HG03439 (cell line): ENCODE data around the gene MAP3K6.
A peak's percentile ranks its signal among the peaks of the same experiment; 100 is the strongest.
"Not testable (repeated sequence)": the region's sequence is repeated elsewhere in the genome, so short reads cannot be mapped to it uniquely, and the experiment has no call there.

Source experiments
- ATAC-seq: cut with Tn5 transposase; IDR thresholded peaks from one replicate; pipeline ENCODE4 v1.9.1; 2021; ENCODE audit warnings: mild to moderate bottlenecking, moderate library complexity; ENCODE audit not compliant: unreplicated experiment

The MAP3K6 gene

GRCh38 chr1:27366411-27367159, at the start of gene MAP3K6:
MAP3K6 (minus strand) TSS chr1:27366961; CDS start chr1:27366597, 364 bp downstream.
- peak; percentile 41 for ATAC-seq

- ATAC-seq, result no peak
Measured at GRCh38 chr1:27414091-27414490, 47.3 kb upstream of the MAP3K6 start.

- no peak for ATAC-seq
Measured at GRCh38 chr1:27413004-27413403, 46.2 kb upstream of the MAP3K6 start.

GRCh38 chr1:27412502-27412901, 45.7 kb upstream of the MAP3K6 start:
- ATAC-seq, result no peak

GRCh38 chr1:27410709-27411108, 43.9 kb upstream of the MAP3K6 start:
- ATAC-seq, result no peak

- ATAC-seq, result no peak
Measured at GRCh38 chr1:27409669-27410068, 42.9 kb upstream of the MAP3K6 start.

GRCh38 chr1:27408151-27408550, 41.4 kb upstream of the MAP3K6 start:
- ATAC-seq, result no peak

- ATAC-seq, result not testable (repeated sequence)
Measured at GRCh38 chr1:27406791-27407190, 40.0 kb upstream of the MAP3K6 start.

GRCh38 chr1:27406362-27406680, 39.6 kb upstream of the MAP3K6 start:
- no peak for ATAC-seq

- not testable (repeated sequence) for ATAC-seq
Measured at GRCh38 chr1:27405598-27406361, 39.0 kb upstream of the MAP3K6 start.

GRCh38 chr1:27405074-27405473, 38.3 kb upstream of the MAP3K6 start:
- ATAC-seq, result no peak

- ATAC-seq, result no peak
Measured at GRCh38 chr1:27403931-27404330, 37.2 kb upstream of the MAP3K6 start.

GRCh38 chr1:27403065-27403726, 36.4 kb upstream of the MAP3K6 start:
- no peak for ATAC-seq

GRCh38 chr1:27402349-27402754, 35.6 kb upstream of the MAP3K6 start:
- no peak for ATAC-seq

GRCh38 chr1:27400963-27401341, 34.2 kb upstream of the MAP3K6 start:
- no peak for ATAC-seq

- no peak for ATAC-seq
Measured at GRCh38 chr1:27400082-27400962, 33.6 kb upstream of the MAP3K6 start.

- no peak for ATAC-seq
Measured at GRCh38 chr1:27399251-27400025, 32.7 kb upstream of the MAP3K6 start.

- no peak for ATAC-seq
Measured at GRCh38 chr1:27398405-27399149, 31.8 kb upstream of the MAP3K6 start.

- ATAC-seq, result no peak
Measured at GRCh38 chr1:27397749-27398148, 31.0 kb upstream of the MAP3K6 start.
